ENCODE data around the gene CRB2. TPM values are rescaled to one million over a fixed set of nuclear protein-coding genes. Genes with fewer than 3 reads are reported as not detected.

CRB2 gene
- total RNA-seq, 1 experiment from 2014 or later: 3.6 TPM

- no peak overlapping the region for H3K27ac ChIP-seq (ENCODE audit: insufficient read length, low read depth, low read length)
- no peak overlapping the region for H4K8ac ChIP-seq (replicated peaks; ENCODE audit: insufficient read length, low read depth, low read length)
- no peak overlapping the region for H3T11ph ChIP-seq (ENCODE audit: low read length)
- DNase-seq: no peak
- TF ChIP-seq, protein P1, sequence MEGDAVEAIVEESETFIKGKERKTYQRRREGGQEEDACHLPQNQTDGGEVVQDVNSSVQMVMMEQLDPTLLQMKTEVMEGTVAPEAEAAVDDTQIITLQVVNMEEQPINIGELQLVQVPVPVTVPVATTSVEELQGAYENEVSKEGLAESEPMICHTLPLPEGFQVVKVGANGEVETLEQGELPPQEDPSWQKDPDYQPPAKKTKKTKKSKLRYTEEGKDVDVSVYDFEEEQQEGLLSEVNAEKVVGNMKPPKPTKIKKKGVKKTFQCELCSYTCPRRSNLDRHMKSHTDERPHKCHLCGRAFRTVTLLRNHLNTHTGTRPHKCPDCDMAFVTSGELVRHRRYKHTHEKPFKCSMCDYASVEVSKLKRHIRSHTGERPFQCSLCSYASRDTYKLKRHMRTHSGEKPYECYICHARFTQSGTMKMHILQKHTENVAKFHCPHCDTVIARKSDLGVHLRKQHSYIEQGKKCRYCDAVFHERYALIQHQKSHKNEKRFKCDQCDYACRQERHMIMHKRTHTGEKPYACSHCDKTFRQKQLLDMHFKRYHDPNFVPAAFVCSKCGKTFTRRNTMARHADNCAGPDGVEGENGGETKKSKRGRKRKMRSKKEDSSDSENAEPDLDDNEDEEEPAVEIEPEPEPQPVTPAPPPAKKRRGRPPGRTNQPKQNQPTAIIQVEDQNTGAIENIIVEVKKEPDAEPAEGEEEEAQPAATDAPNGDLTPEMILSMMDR (conservative IDR thresholded peaks at IDR 0.05): no peak
- H3K9me3 ChIP-seq (ENCODE audit: control insufficient read depth, low read depth, low read length): no peaks in the 10 kb centered on the region
- no CpG with 5 or more reads among the region's 9 CpGs for WGBS (ENCODE audit: extremely low coverage, insufficient read length, low lambda C conversion rate)
- H3K27me3 ChIP-seq (ENCODE audit: insufficient read depth, low read length): no peaks in the 10 kb centered on the region; the same call in 1 of the 2 replicates
- H3K79me1 ChIP-seq (ENCODE audit: insufficient read depth, low read depth, low read length, poor library complexity, severe bottlenecking): no peaks in the 10 kb centered on the region
- H3K4ac ChIP-seq (ENCODE audit: low read depth, low read length): no peak overlapping the region
- no peak overlapping the region for H3K18ac ChIP-seq (ENCODE audit: insufficient read length, low read depth, low read length)
- H4K91ac ChIP-seq (ENCODE audit: insufficient read length, low read depth, low read length): no peak overlapping the region
- H2AFZ ChIP-seq (ENCODE audit: low read length): no peak overlapping the region
- no peak overlapping the region for H2BK12ac ChIP-seq (ENCODE audit: insufficient read length, low read depth, low read length)
- H2BK15ac ChIP-seq (ENCODE audit: low read depth, low read length): no peak overlapping the region
- H3K23me2 ChIP-seq (ENCODE audit: insufficient read length, low read depth, low read length, poor library complexity, severe bottlenecking): peaks cover 8% of the 10 kb centered on the region
- no peak overlapping the region for H3K14ac ChIP-seq (ENCODE audit: insufficient read depth, low read length)
- Mint-ChIP-seq H3K36me3 (ENCODE audit: insufficient read depth in 1 of 3, low read depth in 3 of 3) (no peaks in the 10 kb centered on the region), H3K4me1 (peaks cover 49 to 54% of the 10 kb centered on the region in 2 experiments), H3K4me3 (peak overlapping the region; percentile 33 to 69), H3K27me3 (ENCODE audit: low read depth) (peaks cover 25% of the 10 kb centered on the region), H3K9me3 (no peaks in the 10 kb centered on the region; a peak in 2 of 5 replicates), H3K27ac (no peak overlapping the region)
- H3K9ac ChIP-seq (ENCODE audit: extremely low read depth, insufficient read length, low read length): no peak overlapping the region
- H3K56ac ChIP-seq (ENCODE audit: insufficient read length, low read depth, low read length): no peak overlapping the region
- H3K79me2 ChIP-seq (ENCODE audit: insufficient read depth, low read length): no peaks in the 10 kb centered on the region
- H3K23ac ChIP-seq (ENCODE audit: insufficient read length, low read depth, low read length): no peak overlapping the region
- H2BK120ac ChIP-seq (ENCODE audit: low read depth, low read length, poor library complexity, severe bottlenecking): no peak overlapping the region
- no peak overlapping the region for H2AK5ac ChIP-seq (ENCODE audit: insufficient read length, low read length)
- H3K4me1 ChIP-seq (ENCODE audit: insufficient read depth, low read length): peaks cover 9% of the 10 kb centered on the region; the same call in 1 of the 2 replicates
- no peaks in the 10 kb centered on the region for H4K20me1 ChIP-seq (ENCODE audit: control insufficient read depth, insufficient read depth, insufficient read length)
- H2BK20ac ChIP-seq (ENCODE audit: low read depth, low read length, poor library complexity, severe bottlenecking): no peak overlapping the region
- H2BK5ac ChIP-seq (ENCODE audit: insufficient read length, low read length): no peak overlapping the region
- peak overlapping the region; percentile 38 for H3K4me2 ChIP-seq (ENCODE audit: insufficient read depth, insufficient read length, low read length)
- no peak overlapping the region for H4K5ac ChIP-seq (ENCODE audit: insufficient read length, low read depth, low read length)
Observed at GRCh38 chr9:123354806-123355508, 1.0 kb upstream of the CRB2 start.

All from H9 (cell line).